ENCODE data around the gene PUDP. TPM values are rescaled to one million over a fixed set of nuclear protein-coding genes. Genes with fewer than 3 reads are reported as not detected.
A peak's percentile ranks its signal among the peaks of the same experiment; 100 is the strongest.

PUDP gene
- total RNA-seq (2014; rRNA removed; shearing (Covaris generic); ENCODE audit: low replicate concordance): 36.8 and 41.2 TPM in 2 replicates

GRCh38 chrX:7147978-7148854 is at the start of gene PUDP:
Gene PUDP, minus strand, starts transcription at chrX:7148153. Its CDS starts 40 bp downstream, at chrX:7148113.
- Histone ChIP-seq H3K27ac (ENCODE audit: low read length) (peak within 1 kb of the TSS; percentile 92), H3K9me3 (ENCODE audit: low read length) (no peaks in the 10 kb centered on the region), H3K27me3 (ENCODE audit: low read length) (no peaks in the 10 kb centered on the region), H3K9ac (ENCODE audit: low read length) (peak within 1 kb of the TSS; percentile 90), H2AFZ (ENCODE audit: low read length) (peak within 1 kb of the TSS; percentile 19; the same call in 1 of the 2 replicates), H3K4me2 (ENCODE audit: low read depth, low read length, poor library complexity, severe bottlenecking) (peak within 1 kb of the TSS; percentile 89), H3K9me2 (replicated peaks; ENCODE audit: insufficient read depth, low read length) (no peaks in the 10 kb centered on the region), H4K20me1 (ENCODE audit: insufficient read depth, low read depth, low read length) (no peaks in the 10 kb centered on the region), H3K4me1 (ENCODE audit: low read length) (peaks cover 72% of the 10 kb centered on the region), H3K36me3 (ENCODE audit: insufficient read depth, low read length) (peaks cover 16% of the 10 kb centered on the region; the same call in 1 of the 2 replicates), H3K4me3 (ENCODE audit: low read length) (peak within 1 kb of the TSS; percentile 81), H3K79me2 (ENCODE audit: low read length) (peaks cover 90% of the 10 kb centered on the region)
- peak; percentile 97 for DNase-seq

GRCh38 chrX:7194606-7195005 is 46.7 kb upstream of the PUDP start:
- Histone ChIP-seq H4K20me1 (ENCODE audit: insufficient read depth, low read depth, low read length) (no peaks in the 10 kb centered on the region), H2AFZ (ENCODE audit: low read length) (no peak overlapping the region), H3K79me2 (ENCODE audit: low read length) (peaks cover 60% of the 10 kb centered on the region), H3K27me3 (ENCODE audit: low read length) (no peaks in the 10 kb centered on the region), H3K9me2 (replicated peaks; ENCODE audit: insufficient read depth, low read length) (no peaks in the 10 kb centered on the region), H3K9ac (ENCODE audit: low read length) (no peak overlapping the region), H3K9me3 (ENCODE audit: low read length) (no peaks in the 10 kb centered on the region), H3K4me2 (ENCODE audit: low read depth, low read length, poor library complexity, severe bottlenecking) (no peak overlapping the region), H3K36me3 (ENCODE audit: insufficient read depth, low read length) (no peaks in the 10 kb centered on the region; the same call in 1 of the 2 replicates), H3K4me1 (ENCODE audit: low read length) (peaks cover 13% of the 10 kb centered on the region), H3K27ac (ENCODE audit: low read length) (no peak overlapping the region), H3K4me3 (ENCODE audit: low read length) (no peak overlapping the region)
- DNase-seq: no peak

GRCh38 chrX:7192871-7193270 is 44.9 kb upstream of the PUDP start:
- no peaks in the 10 kb centered on the region for H3K9me2 ChIP-seq (replicated peaks; ENCODE audit: insufficient read depth, low read length)
- no peak for DNase-seq

DNA sequence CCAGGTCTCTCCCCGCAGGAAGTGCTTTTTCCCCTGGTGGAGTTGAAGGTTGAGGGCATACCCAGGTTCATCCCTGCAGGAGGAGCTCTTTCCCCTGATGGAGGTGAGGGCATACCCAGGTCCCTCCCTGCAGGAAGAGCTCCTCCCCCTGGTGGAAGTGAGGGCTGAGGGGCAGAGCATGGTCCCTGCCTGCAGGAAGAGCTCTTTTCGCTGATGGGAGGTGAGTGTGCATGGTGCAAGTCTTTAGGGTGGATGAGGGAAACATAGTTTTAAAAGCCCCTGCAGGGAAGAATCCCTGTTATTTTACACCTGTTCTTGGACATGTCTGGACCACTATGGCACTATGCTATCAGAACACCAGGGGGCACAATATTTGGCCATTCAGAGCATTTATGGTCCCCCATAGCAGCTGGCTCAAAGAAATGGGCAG is 43.7 kb upstream of the PUDP start:
- Histone ChIP-seq H3K4me2 (ENCODE audit: low read depth, low read length, poor library complexity, severe bottlenecking) (no peak overlapping the region), H3K4me3 (ENCODE audit: low read length) (no peak overlapping the region), H3K9ac (ENCODE audit: low read length) (no peak overlapping the region), H3K36me3 (ENCODE audit: insufficient read depth, low read length) (no peaks in the 10 kb centered on the region; the same call in 1 of the 2 replicates), H4K20me1 (ENCODE audit: insufficient read depth, low read depth, low read length) (no peaks in the 10 kb centered on the region), H3K79me2 (ENCODE audit: low read length) (peaks cover 62% of the 10 kb centered on the region), H3K9me2 (replicated peaks; ENCODE audit: insufficient read depth, low read length) (no peaks in the 10 kb centered on the region), H3K9me3 (ENCODE audit: low read length) (no peaks in the 10 kb centered on the region), H3K27ac (ENCODE audit: low read length) (no peak overlapping the region), H2AFZ (ENCODE audit: low read length) (no peak overlapping the region), H3K27me3 (ENCODE audit: low read length) (no peaks in the 10 kb centered on the region), H3K4me1 (ENCODE audit: low read length) (peaks cover 16% of the 10 kb centered on the region)
- peak; percentile 73 for DNase-seq

More at GRCh38 chrX:7192871-7193270, 44.9 kb upstream of the PUDP start:
- no peaks in the 10 kb centered on the region for H3K9me3 ChIP-seq (ENCODE audit: low read length)
- no peaks in the 10 kb centered on the region for H4K20me1 ChIP-seq (ENCODE audit: insufficient read depth, low read depth, low read length)
- H3K27ac ChIP-seq (ENCODE audit: low read length): no peak overlapping the region
- H3K36me3 ChIP-seq (ENCODE audit: insufficient read depth, low read length): no peaks in the 10 kb centered on the region; the same call in 1 of the 2 replicates
- no peak overlapping the region for H2AFZ ChIP-seq (ENCODE audit: low read length)
- no peak overlapping the region for H3K9ac ChIP-seq (ENCODE audit: low read length)
- H3K4me1 ChIP-seq (ENCODE audit: low read length): peaks cover 12% of the 10 kb centered on the region
- no peaks in the 10 kb centered on the region for H3K27me3 ChIP-seq (ENCODE audit: low read length)
- H3K4me2 ChIP-seq (ENCODE audit: low read depth, low read length, poor library complexity, severe bottlenecking): no peak overlapping the region
- peaks cover 59% of the 10 kb centered on the region for H3K79me2 ChIP-seq (ENCODE audit: low read length)
- no peak overlapping the region for H3K4me3 ChIP-seq (ENCODE audit: low read length)

DNA sequence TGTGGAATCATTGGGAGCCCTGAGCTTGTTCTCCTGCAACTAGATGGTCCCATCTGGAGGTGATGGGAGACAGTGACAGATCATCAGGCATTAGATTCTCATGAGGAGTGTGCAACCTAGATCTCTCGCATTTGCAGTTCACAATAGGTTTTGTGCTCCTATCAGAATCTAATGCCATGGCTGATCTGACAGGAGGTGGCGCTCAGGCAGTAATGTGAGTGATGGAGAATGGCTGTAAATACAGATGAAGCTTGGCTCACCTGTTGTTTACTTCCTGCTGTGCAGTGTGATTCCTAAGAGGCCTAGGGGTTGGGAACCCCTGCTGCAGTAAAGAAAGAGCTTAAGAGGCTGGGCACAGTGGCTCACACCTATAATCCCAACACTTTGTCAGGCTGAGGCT is 42.2 kb upstream of the PUDP start:
- Histone ChIP-seq H3K27ac (ENCODE audit: low read length) (0 out of 2 replicates have a peak overlapping the region, but pooled peaks have one; percentile 16), H3K36me3 (ENCODE audit: insufficient read depth, low read length) (no peaks in the 10 kb centered on the region; the same call in 1 of the 2 replicates), H4K20me1 (ENCODE audit: insufficient read depth, low read depth, low read length) (no peaks in the 10 kb centered on the region), H3K9me2 (replicated peaks; ENCODE audit: insufficient read depth, low read length) (no peaks in the 10 kb centered on the region), H3K4me1 (ENCODE audit: low read length) (peaks cover 16% of the 10 kb centered on the region), H2AFZ (ENCODE audit: low read length) (no peak overlapping the region), H3K9me3 (ENCODE audit: low read length) (no peaks in the 10 kb centered on the region), H3K9ac (ENCODE audit: low read length) (no peak overlapping the region), H3K4me2 (ENCODE audit: low read depth, low read length, poor library complexity, severe bottlenecking) (no peak overlapping the region), H3K27me3 (ENCODE audit: low read length) (no peaks in the 10 kb centered on the region), H3K79me2 (ENCODE audit: low read length) (peaks cover 65% of the 10 kb centered on the region), H3K4me3 (ENCODE audit: low read length) (no peak overlapping the region)
- DNase-seq: peak; percentile 66

- H3K9ac ChIP-seq (ENCODE audit: low read length): no peak overlapping the region
- no peaks in the 10 kb centered on the region for H3K9me3 ChIP-seq (ENCODE audit: low read length)
- H3K79me2 ChIP-seq (ENCODE audit: low read length): peaks cover 68% of the 10 kb centered on the region
- H2AFZ ChIP-seq (ENCODE audit: low read length): no peak overlapping the region
- no peak for DNase-seq
- no peak overlapping the region for H3K27ac ChIP-seq (ENCODE audit: low read length)
- no peak overlapping the region for H3K4me2 ChIP-seq (ENCODE audit: low read depth, low read length, poor library complexity, severe bottlenecking)
- H4K20me1 ChIP-seq (ENCODE audit: insufficient read depth, low read depth, low read length): no peaks in the 10 kb centered on the region
- H3K4me1 ChIP-seq (ENCODE audit: low read length): peaks cover 26% of the 10 kb centered on the region
- H3K36me3 ChIP-seq (ENCODE audit: insufficient read depth, low read length): no peaks in the 10 kb centered on the region; the same call in 1 of the 2 replicates
- H3K9me2 ChIP-seq (replicated peaks; ENCODE audit: insufficient read depth, low read length): no peaks in the 10 kb centered on the region
- no peaks in the 10 kb centered on the region for H3K27me3 ChIP-seq (ENCODE audit: low read length)
- no peak overlapping the region for H3K4me3 ChIP-seq (ENCODE audit: low read length)
Observed at GRCh38 chrX:7188672-7189071, 40.7 kb upstream of the PUDP start.

GRCh38 chrX:7184816-7185215 is 36.9 kb upstream of the PUDP start:
- Histone ChIP-seq H3K79me2 (ENCODE audit: low read length) (peaks cover 92% of the 10 kb centered on the region), H3K9me3 (ENCODE audit: low read length) (no peaks in the 10 kb centered on the region)
- DNase-seq: no peak

GRCh38 chrX:7179446-7179845 is 31.5 kb upstream of the PUDP start:
- Histone ChIP-seq H3K4me1 (ENCODE audit: low read length) (peaks cover 8% of the 10 kb centered on the region; the same call in 1 of the 2 replicates), H3K27ac (ENCODE audit: low read length) (no peak overlapping the region), H3K9me2 (replicated peaks; ENCODE audit: insufficient read depth, low read length) (no peaks in the 10 kb centered on the region), H3K9me3 (ENCODE audit: low read length) (no peaks in the 10 kb centered on the region), H3K79me2 (ENCODE audit: low read length) (peaks cover 92% of the 10 kb centered on the region), H3K9ac (ENCODE audit: low read length) (no peak overlapping the region), H2AFZ (ENCODE audit: low read length) (no peak overlapping the region), H3K4me3 (ENCODE audit: low read length) (no peak overlapping the region), H3K36me3 (ENCODE audit: insufficient read depth, low read length) (peaks cover 34% of the 10 kb centered on the region), H3K4me2 (ENCODE audit: low read depth, low read length, poor library complexity, severe bottlenecking) (no peak overlapping the region), H4K20me1 (ENCODE audit: insufficient read depth, low read depth, low read length) (no peaks in the 10 kb centered on the region), H3K27me3 (ENCODE audit: low read length) (no peaks in the 10 kb centered on the region)
- DNase-seq: no peak

More at GRCh38 chrX:7184816-7185215, 36.9 kb upstream of the PUDP start:
- no peaks in the 10 kb centered on the region for H3K27me3 ChIP-seq (ENCODE audit: low read length)
- H3K27ac ChIP-seq (ENCODE audit: low read length): no peak overlapping the region
- no peak overlapping the region for H3K9ac ChIP-seq (ENCODE audit: low read length)
- no peak overlapping the region for H3K4me3 ChIP-seq (ENCODE audit: low read length)
- no peaks in the 10 kb centered on the region for H3K9me2 ChIP-seq (replicated peaks; ENCODE audit: insufficient read depth, low read length)
- H2AFZ ChIP-seq (ENCODE audit: low read length): no peak overlapping the region
- no peaks in the 10 kb centered on the region for H4K20me1 ChIP-seq (ENCODE audit: insufficient read depth, low read depth, low read length)
- H3K36me3 ChIP-seq (ENCODE audit: insufficient read depth, low read length): peaks cover 18% of the 10 kb centered on the region
- no peak overlapping the region for H3K4me2 ChIP-seq (ENCODE audit: low read depth, low read length, poor library complexity, severe bottlenecking)
- H3K4me1 ChIP-seq (ENCODE audit: low read length): peaks cover 29% of the 10 kb centered on the region

All from Karpas-422 (cell line).